HepG2 (cell line): ENCODE measurements around the gene ATG13. TPM values are rescaled to one million over a fixed set of nuclear protein-coding genes. Genes with fewer than 3 reads are reported as not detected.

Experiments used
- ATAC-seq: fragments of 200-7000 bp; cut with Tn5 transposase; 3 replicates; pipeline ENCODE4 v1.9.1; 2020; ENCODE audit warnings: mild to moderate bottlenecking, moderate library complexity
- BruUV-seq: library from RNA; stranded (reverse); fragments of 400-500 nt; replicated peaks from 2 replicates; lab custom pipeline; 2021; lab: Mats Ljungman, UMichigan
- CTCF ChIA-PET: fragments of 300-600 bp; formaldehyde crosslinking; extraction: SDS; loops from one replicate; lab custom pipeline; 2021; ENCODE audit warnings: low total read pairs, inconsistent platforms, low intra/inter-chr PET ratio; lab: Yijun Ruan, JAX
- POLR2A ChIA-PET: fragments of 350-600 bp; sonication (Branson Sonifier 250); formaldehyde crosslinking; loops from one replicate; lab custom pipeline; 2020; ENCODE audit warnings: antibody characterized with exemption, inconsistent platforms; lab: Yijun Ruan, JAX
- DNase-seq: peaks from one replicate; pipeline ENCODE4 v3.0.0-alpha.2; 2015; ENCODE audit warnings: low spot score
- FAIRE-seq: peaks from 3 replicates; lab custom pipeline; 2011; peaks lifted over from hg19 to GRCh38; lab: Jason Lieb, UNC
- H2AFZ ChIP-seq: one replicate; pipeline ENCODE4 v1.6.1; 2011; ENCODE audit warnings: low read length, inconsistent platforms
- H3K27ac ChIP-seq: fragments of 300-600 bp; 3 replicates; pipeline ENCODE4 v1.8.0; 2011; ENCODE audit warnings: mixed run types, mild to moderate bottlenecking, mixed read lengths, low read length, inconsistent platforms; ENCODE audit not compliant: insufficient read depth; ENCODE audit errors: extremely low read length
- H3K27me3 ChIP-seq, 2 experiments: fragments of 200-600 bp in 1 of 2; 2 replicates in 1 of 2; 3 replicates in 1 of 2; pipeline versions ENCODE4 v1.6.0 to v1.8.0; 2011; ENCODE audit warnings: low read length in 2 of 2, mild to moderate bottlenecking in 2 of 2, moderate library complexity in 2 of 2, inconsistent platforms in 1 of 2; ENCODE audit not compliant: insufficient read depth in 2 of 2, control insufficient read depth in 1 of 2
- H3K36me3 ChIP-seq, 2 experiments: fragments of 200-600 bp in 1 of 2; replicated peaks in 1 of 2; 2 replicates in 1 of 2; 3 replicates in 1 of 2; pipeline versions ENCODE4 v1.5.1 to v1.8.0; 2011; ENCODE audit warnings: low read length in 2 of 2, inconsistent platforms in 1 of 2; ENCODE audit not compliant: insufficient read depth in 2 of 2, control insufficient read depth in 1 of 2
- H3K4me1 ChIP-seq: 2 replicates; pipeline ENCODE4 v1.5.1; 2012; ENCODE audit warnings: low read length, inconsistent platforms; ENCODE audit not compliant: insufficient read depth
- H3K4me2 ChIP-seq: 2 replicates; pipeline ENCODE4 v1.6.0; 2011; ENCODE audit warnings: low read depth, low read length, inconsistent platforms
- H3K4me3 ChIP-seq, 3 experiments: fragments of 200-600 bp in 1 of 3; sonication (generic), shearing (Covaris generic) in 1 of 3; replicated peaks in 1 of 3; 2 replicates each; pipeline ENCODE4 v1.5.1; 2011 to 2016; ENCODE audit warnings: low read length in 3 of 3, inconsistent platforms in 2 of 3, low read depth in 2 of 3, mild to moderate bottlenecking in 2 of 3, control low read depth in 1 of 3, mixed read lengths in 1 of 3; ENCODE audit not compliant: insufficient read depth in 1 of 3
- H3K79me2 ChIP-seq: one replicate; pipeline ENCODE4 v1.6.1; 2011; ENCODE audit warnings: low read length, inconsistent platforms; ENCODE audit not compliant: insufficient read depth
- H3K9ac ChIP-seq: 2 replicates; pipeline ENCODE4 v1.6.0; 2011; ENCODE audit warnings: mild to moderate bottlenecking, low read depth, low read length, inconsistent platforms; ENCODE audit not compliant: insufficient read depth
- H3K9me3 ChIP-seq: 2 replicates; pipeline ENCODE4 v1.5.1; 2012; ENCODE audit warnings: mild to moderate bottlenecking, low read length
- H4K20me1 ChIP-seq: 2 replicates; pipeline ENCODE4 v1.6.0; 2011; ENCODE audit warnings: inconsistent platforms, mild to moderate bottlenecking, low read length, moderate library complexity; ENCODE audit not compliant: insufficient read depth
- AGO2 ChIP-seq: fragments of 200-400 bp; formaldehyde crosslinking; optimal IDR thresholded peaks from 2 replicates; pipeline ENCODE3; 2017; ENCODE audit warnings: mild to moderate bottlenecking, low read depth, low read length, moderate library complexity
- HDAC1 ChIP-seq: sonication (generic); formaldehyde crosslinking; IDR thresholded peaks from 2 replicates; pipeline ENCODE4 v1.5.1; 2020; ENCODE audit warnings: mild to moderate bottlenecking, missing genetic modification reagents
- HMGXB4 ChIP-seq, 2 experiments: sonication (generic) in 1 of 2; formaldehyde crosslinking in 1 of 2; IDR thresholded peaks; 2 replicates each; pipeline versions ENCODE4 v1.4.0 to v1.6.1; 2018 to 2020; ENCODE audit warnings: missing genetic modification reagents in 2 of 2, borderline replicate concordance in 1 of 2, low read depth in 1 of 2, mild to moderate bottlenecking in 1 of 2, missing biosample characterization in 1 of 2
- KDM1A ChIP-seq: IDR thresholded peaks from 2 replicates; pipeline ENCODE4 v1.6.1; 2016; ENCODE audit warnings: missing compliant biosample characterization
- PHB2 ChIP-seq: fragments of 450-650 bp; IDR thresholded peaks from 2 replicates; pipeline ENCODE4 v1.6.1; 2018; ENCODE audit not compliant: partially characterized antibody
- PHF8 ChIP-seq: sonication (generic); formaldehyde crosslinking; IDR thresholded peaks from 2 replicates; pipeline ENCODE4 v1.5.0; 2020; ENCODE audit warnings: missing genetic modification reagents
- POLR2A ChIP-seq, 2 experiments: IDR thresholded peaks; 2 replicates each; pipeline ENCODE4 v1.6.1; 2011; ENCODE audit warnings: low read depth in 2 of 2, low read length in 2 of 2, mild to moderate bottlenecking in 1 of 2, moderate library complexity in 1 of 2; ENCODE audit not compliant: insufficient read depth in 1 of 2
- RBFOX2 ChIP-seq: fragments of 200-400 bp; formaldehyde crosslinking; IDR thresholded peaks from 2 replicates; pipeline ENCODE4 v1.6.1; 2017; ENCODE audit warnings: low read depth, mild to moderate bottlenecking, low read length
- ZFP1 ChIP-seq: IDR thresholded peaks from 2 replicates; pipeline ENCODE4 v1.6.1; 2016
- ZNF44 ChIP-seq: sonication (generic); formaldehyde crosslinking; IDR thresholded peaks from 2 replicates; pipeline ENCODE4 v1.5.1; 2020; ENCODE audit warnings: mild to moderate bottlenecking, missing genetic modification reagents
- ZNF605 ChIP-seq: sonication (generic); formaldehyde crosslinking; IDR thresholded peaks from 2 replicates; pipeline ENCODE4 v1.8.0; 2022; ENCODE audit warnings: mild to moderate bottlenecking, missing genetic modification reagents
- ZNF746 ChIP-seq: sonication (generic); formaldehyde crosslinking; IDR thresholded peaks from 2 replicates; pipeline ENCODE4 v1.8.0; 2022; ENCODE audit warnings: mild to moderate bottlenecking, missing genetic modification reagents
- ZNF768 ChIP-seq: sonication (generic); formaldehyde crosslinking; IDR thresholded peaks from 2 replicates; pipeline ENCODE4 v1.4.0; 2020; ENCODE audit warnings: missing genetic modification reagents
- ZNF883 ChIP-seq: sonication (generic); formaldehyde crosslinking; IDR thresholded peaks from 2 replicates; pipeline ENCODE4 v1.5.1; 2020; ENCODE audit warnings: mild to moderate bottlenecking, missing genetic modification reagents; ENCODE audit errors: not compliant biosample characterization
- whole genome bisulfite sequencing: methylation state at CpG from one replicate; pipeline ENCODE4 v1.1.6; 2017; ENCODE audit warnings: low lambda C conversion rate; 5-methylcytosine and 5-hydroxymethylcytosine counted together
- in situ Hi-C: cut with HindIII; loops from 2 replicates; pipeline ENCODE4 v1.10.0; 2017; ENCODE audit warnings: low pct_unique_long_range_greater_than_20kb; ENCODE audit not compliant: extremely low pct_ligation_motif_present
- intact Hi-C: fragments of 100-400 bp; cut with micrococcal nuclease; formaldehyde crosslinking; loops from one replicate; pipeline ENCODE4 v1.10.0; 2022; ENCODE audit not compliant: unreplicated experiment
- polyA plus RNA-seq, 8 experiments: library from polyadenylated mRNA; depleted of rRNA in 3 of 8; stranded (reverse) in 7 of 8; unstranded in 1 of 8; fragments of >200 nt; fragmentation: Illumina TruSeq in 4 of 8; extraction: Trizol in 4 of 8; gene quantifications; 2 replicates each; pipeline versions ENCODE4 v1.2.1 to v1.2.3, GENCODE V29; 2011 to 2016; ENCODE audit warnings: low read depth in 4 of 8, missing spikeins in 1 of 8, mixed read lengths in 1 of 8; ENCODE audit not compliant: insufficient read depth in 1 of 8
- total RNA-seq, 5 experiments: library from RNA; depleted of rRNA; stranded (reverse); fragments of >200 nt; fragmentation: Illumina TruSeq; extraction: Trizol; gene quantifications; 2 replicates each; pipeline ENCODE4 v1.2.3, GENCODE V29; 2016; ENCODE audit warnings: low read depth in 1 of 5
- TF ChIP-seq, protein P1 (sequence below): sonication (generic); formaldehyde crosslinking; IDR thresholded peaks from 2 replicates; pipeline ENCODE4 v1.5.1; 2020; ENCODE audit warnings: mild to moderate bottlenecking, missing genetic modification reagents, moderate library complexity

Gene ATG13
- total and polyA plus RNA-seq, 2 of the 13 experiments (the other 11 are each of a cell fraction or from before 2014, with no cell fraction given): 55.0 to 77.3 TPM

DNA sequence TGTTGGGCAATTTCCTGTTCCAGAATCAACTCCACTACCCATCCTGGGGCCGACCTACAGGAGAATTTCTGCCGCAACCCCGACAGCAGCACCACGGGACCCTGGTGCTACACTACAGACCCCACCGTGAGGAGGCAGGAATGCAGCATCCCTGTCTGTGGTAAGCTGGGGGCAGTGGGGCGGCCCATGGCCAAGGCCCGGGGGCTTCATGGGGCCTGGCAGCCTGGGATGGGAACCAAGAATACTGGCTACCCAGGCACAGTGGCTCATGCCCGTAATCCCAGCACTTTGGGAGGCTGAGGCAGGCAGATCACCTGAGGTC lies 106.0 kb downstream of the ATG13 start:
- WGBS: 94% methylated on average over 5 of the region's 8 CpGs
- H3K4me3 ChIP-seq: peak overlapping the region in 1 of 3 experiments; percentile 33; a peak in 1 of 6 replicates
- no peak for FAIRE-seq
- CTCF ChIA-PET: no interaction called here
- no peak overlapping the region for H2AFZ ChIP-seq
- BruUV-seq: no TSS peak
- H3K27me3 ChIP-seq: no peaks in the 10 kb centered on the region; a peak in 1 of 5 replicates
- TF ChIP-seq ZNF44 (CRISPR knock-in tag): no peak
- TF ChIP-seq, protein P1, sequence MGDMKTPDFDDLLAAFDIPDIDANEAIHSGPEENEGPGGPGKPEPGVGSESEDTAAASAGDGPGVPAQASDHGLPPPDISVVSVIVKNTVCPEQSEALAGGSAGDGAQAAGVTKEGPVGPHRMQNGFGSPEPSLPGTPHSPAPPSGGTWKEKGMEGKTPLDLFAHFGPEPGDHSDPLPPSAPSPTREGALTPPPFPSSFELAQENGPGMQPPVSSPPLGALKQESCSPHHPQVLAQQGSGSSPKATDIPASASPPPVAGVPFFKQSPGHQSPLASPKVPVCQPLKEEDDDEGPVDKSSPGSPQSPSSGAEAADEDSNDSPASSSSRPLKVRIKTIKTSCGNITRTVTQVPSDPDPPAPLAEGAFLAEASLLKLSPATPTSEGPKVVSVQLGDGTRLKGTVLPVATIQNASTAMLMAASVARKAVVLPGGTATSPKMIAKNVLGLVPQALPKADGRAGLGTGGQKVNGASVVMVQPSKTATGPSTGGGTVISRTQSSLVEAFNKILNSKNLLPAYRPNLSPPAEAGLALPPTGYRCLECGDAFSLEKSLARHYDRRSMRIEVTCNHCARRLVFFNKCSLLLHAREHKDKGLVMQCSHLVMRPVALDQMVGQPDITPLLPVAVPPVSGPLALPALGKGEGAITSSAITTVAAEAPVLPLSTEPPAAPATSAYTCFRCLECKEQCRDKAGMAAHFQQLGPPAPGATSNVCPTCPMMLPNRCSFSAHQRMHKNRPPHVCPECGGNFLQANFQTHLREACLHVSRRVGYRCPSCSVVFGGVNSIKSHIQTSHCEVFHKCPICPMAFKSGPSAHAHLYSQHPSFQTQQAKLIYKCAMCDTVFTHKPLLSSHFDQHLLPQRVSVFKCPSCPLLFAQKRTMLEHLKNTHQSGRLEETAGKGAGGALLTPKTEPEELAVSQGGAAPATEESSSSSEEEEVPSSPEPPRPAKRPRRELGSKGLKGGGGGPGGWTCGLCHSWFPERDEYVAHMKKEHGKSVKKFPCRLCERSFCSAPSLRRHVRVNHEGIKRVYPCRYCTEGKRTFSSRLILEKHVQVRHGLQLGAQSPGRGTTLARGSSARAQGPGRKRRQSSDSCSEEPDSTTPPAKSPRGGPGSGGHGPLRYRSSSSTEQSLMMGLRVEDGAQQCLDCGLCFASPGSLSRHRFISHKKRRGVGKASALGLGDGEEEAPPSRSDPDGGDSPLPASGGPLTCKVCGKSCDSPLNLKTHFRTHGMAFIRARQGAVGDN (CRISPR knock-in tag): peak; percentile 31; the same call in 1 of the 2 replicates
- TF ChIP-seq AGO2: peak; percentile 89
- TF ChIP-seq ZNF605: 0 out of 2 replicates have a peak, but pooled peaks have one; percentile 25
- peak in 1 of 2 experiments; percentile 12; a peak in 1 of 4 replicates for TF ChIP-seq POLR2A (IDR thresholded peaks at IDR 0.05; ENCODE audit: insufficient read depth in 1 of 2, low read depth in 2 of 2, low read length in 2 of 2)
- no peak for TF ChIP-seq PHB2
- 0 out of 2 replicates have a peak, but pooled peaks have one; percentile 5 for TF ChIP-seq HDAC1 (CRISPR knock-in tag)
- no peak for TF ChIP-seq ZNF746 (CRISPR knock-in tag)
- TF ChIP-seq ZFP1 (CRISPR knock-in tag): no peak
- 0 out of 2 replicates have a peak, but pooled peaks have one; percentile 15 for TF ChIP-seq PHF8 (CRISPR knock-in tag)
- no peak for TF ChIP-seq HMGXB4 (CRISPR knock-in tag; IDR thresholded peaks at IDR 0.05; ENCODE audit: borderline replicate concordance in 1 of 2, low read depth in 1 of 2)
- TF ChIP-seq KDM1A (CRISPR knock-in tag): no peak
- peak; percentile 77 for TF ChIP-seq RBFOX2
- TF ChIP-seq ZNF768 (CRISPR knock-in tag): 0 out of 2 replicates have a peak, but pooled peaks have one; percentile 8
- no peak for TF ChIP-seq ZNF883 (CRISPR knock-in tag)
- H3K4me2 ChIP-seq: peak overlapping the region; percentile 94
- no peak for ATAC-seq
- H3K27ac ChIP-seq: peak overlapping the region; percentile 25
- DNase-seq: no peak
- peaks cover 28 to 50% of the 10 kb centered on the region in 2 experiments for H3K36me3 ChIP-seq
- H4K20me1 ChIP-seq: peaks cover 38% of the 10 kb centered on the region
- no peak overlapping the region for H3K9ac ChIP-seq
- H3K79me2 ChIP-seq: peaks cover 68% of the 10 kb centered on the region
- POLR2A ChIA-PET: interaction anchor here (1.5 to 12.3 kb wide), 2 partner anchors 21 to 27 kb away, joined by 3 to 272 read pairs; partner anchors contain the start of genes ARHGAP1 and ZNF408
- in situ Hi-C loops (no loop called here), intact Hi-C loops (no loop called here)
- H3K9me3 ChIP-seq: no peaks in the 10 kb centered on the region
- peaks cover 87% of the 10 kb centered on the region for H3K4me1 ChIP-seq
